Astrocyte (in vitro differentiated cells and primary cell): Measurements from ENCODE around the gene TAGLN2. TPM values are rescaled to one million over a fixed set of nuclear protein-coding genes. Genes with fewer than 3 reads are reported as not detected.
A peak's percentile ranks its signal among the peaks of the same experiment; 100 is the strongest.

ENCODE experiments used
- DNase-seq: peaks from one replicate; pipeline ENCODE4 v3.0.0-alpha.2; 2010; ENCODE audit warnings: low read depth
- FAIRE-seq: peaks from 2 replicates; lab custom pipeline; 2011; peaks lifted over from hg19 to GRCh38; lab: Jason Lieb, UNC
- H2AFZ ChIP-seq: 2 replicates; pipeline ENCODE4 v1.6.0; 2012; ENCODE audit warnings: low read depth, low read length, inconsistent platforms
- H3K27ac ChIP-seq: 2 replicates; pipeline ENCODE4 v1.5.1; 2011; ENCODE audit warnings: low read depth, low read length, inconsistent platforms
- H3K27me3 ChIP-seq: 2 replicates; pipeline ENCODE4 v1.6.0; 2011; ENCODE audit warnings: low read length, inconsistent platforms; ENCODE audit not compliant: insufficient read depth
- H3K36me3 ChIP-seq: 2 replicates; pipeline ENCODE4 v1.5.1; 2011; ENCODE audit warnings: low read length, inconsistent platforms; ENCODE audit not compliant: insufficient read depth
- H3K4me1 ChIP-seq: 2 replicates; pipeline ENCODE4 v1.5.1; 2011; ENCODE audit warnings: low read length, inconsistent platforms; ENCODE audit not compliant: insufficient read depth
- H3K4me2 ChIP-seq: 2 replicates; pipeline ENCODE4 v1.6.0; 2012; ENCODE audit warnings: low read length, inconsistent platforms
- H3K4me3 ChIP-seq: 2 replicates; pipeline ENCODE4 v1.5.1; 2011; ENCODE audit warnings: low read depth, mild to moderate bottlenecking, low read length, inconsistent platforms; ENCODE audit not compliant: insufficient read depth
- H3K79me2 ChIP-seq: 2 replicates; pipeline ENCODE4 v1.6.0; 2012; ENCODE audit warnings: mild to moderate bottlenecking, low read length, inconsistent platforms; ENCODE audit not compliant: insufficient read depth
- H3K9ac ChIP-seq: 2 replicates; pipeline ENCODE4 v1.6.0; 2012; ENCODE audit warnings: mild to moderate bottlenecking, low read length, inconsistent platforms
- H3K9me3 ChIP-seq: 2 replicates; pipeline ENCODE4 v1.5.1; 2012; ENCODE audit warnings: low read depth, mild to moderate bottlenecking, low read length, inconsistent platforms; ENCODE audit not compliant: insufficient read depth
- H4K20me1 ChIP-seq: 2 replicates; pipeline ENCODE4 v1.6.0; 2012; ENCODE audit warnings: low read length, inconsistent platforms; ENCODE audit not compliant: insufficient read depth
- H3K27ac Mint-ChIP-seq: one replicate; pipeline ENCODE4 v1.8.0; 2021; ENCODE audit warnings: mild to moderate bottlenecking, mixed read lengths; ENCODE audit not compliant: unreplicated experiment
- H3K27me3 Mint-ChIP-seq: one replicate; pipeline ENCODE4 v1.8.0; 2021; ENCODE audit warnings: low read depth, mixed read lengths; ENCODE audit not compliant: unreplicated experiment
- H3K36me3 Mint-ChIP-seq: one replicate; pipeline ENCODE4 v1.8.0; 2021; ENCODE audit warnings: low read depth, mixed read lengths; ENCODE audit not compliant: unreplicated experiment
- H3K4me1 Mint-ChIP-seq: one replicate; pipeline ENCODE4 v1.8.0; 2021; ENCODE audit warnings: low read depth, mixed read lengths; ENCODE audit not compliant: unreplicated experiment
- H3K4me3 Mint-ChIP-seq: one replicate; pipeline ENCODE4 v1.8.0; 2021; ENCODE audit warnings: mild to moderate bottlenecking, moderate library complexity, mixed read lengths; ENCODE audit not compliant: unreplicated experiment
- H3K9me3 Mint-ChIP-seq: one replicate; pipeline ENCODE4 v1.8.0; 2021; ENCODE audit warnings: mild to moderate bottlenecking, mixed read lengths; ENCODE audit not compliant: unreplicated experiment
- CTCF ChIP-seq: IDR thresholded peaks from 2 replicates; pipeline ENCODE4 v1.5.1; 2011; ENCODE audit warnings: low read depth, mild to moderate bottlenecking, inconsistent platforms, low read length, moderate library complexity; ENCODE audit not compliant: insufficient read depth
- EZH2 ChIP-seq: IDR thresholded peaks from 2 replicates; pipeline ENCODE4 v1.6.1; 2012; ENCODE audit warnings: mild to moderate bottlenecking, low read length, inconsistent platforms; ENCODE audit not compliant: insufficient read depth
- total RNA-seq: library from RNA; stranded (reverse); gene quantifications from 2 replicates; pipeline ENCODE4 v1.2.1, GENCODE V29; 2021

Gene TAGLN2
- total RNA-seq, 1 donor from 2014 or later, result 688 TPM

GRCh38 chr1:159936273-159936904 lies 11.1 kb upstream of the TAGLN2 start:
- Histone ChIP-seq H3K79me2 (no peaks in the 10 kb centered on the region), H3K9ac (no peak overlapping the region), H3K4me3 (no peak overlapping the region), H3K27me3 (peaks cover 8% of the 10 kb centered on the region), H3K36me3 (no peaks in the 10 kb centered on the region), H3K4me1 (no peaks in the 10 kb centered on the region), H3K4me2 (no peak overlapping the region), H3K9me3 (no peaks in the 10 kb centered on the region), H3K27ac (no peak overlapping the region), H4K20me1 (no peaks in the 10 kb centered on the region), H2AFZ (no peak overlapping the region)
- Mint-ChIP-seq H3K9me3 (peaks cover 2% of the 10 kb centered on the region), H3K4me3 (no peak overlapping the region), H3K4me1 (peaks cover 1% of the 10 kb centered on the region), H3K27me3 (peaks cover 42% of the 10 kb centered on the region), H3K36me3 (peaks cover 1% of the 10 kb centered on the region), H3K27ac (no peak overlapping the region)
- FAIRE-seq, result no peak
- TF ChIP-seq EZH2 (no peak), CTCF (peak; percentile 78)
- DNase-seq, result no peak

GRCh38 chr1:159935719-159936272 lies 10.5 kb upstream of the TAGLN2 start:
- Mint-ChIP-seq H3K4me3 (no peak overlapping the region), H3K27me3 (peaks cover 46% of the 10 kb centered on the region), H3K4me1 (peaks cover 1% of the 10 kb centered on the region), H3K27ac (no peak overlapping the region), H3K36me3 (peaks cover 1% of the 10 kb centered on the region), H3K9me3 (peaks cover 2% of the 10 kb centered on the region)
- no peak overlapping the region for H2AFZ ChIP-seq
- H3K27me3 ChIP-seq, result peaks cover 8% of the 10 kb centered on the region
- no peak overlapping the region for H3K27ac ChIP-seq
- DNase-seq (no peak), FAIRE-seq (peak; percentile 41)
- H4K20me1 ChIP-seq, result no peaks in the 10 kb centered on the region
- H3K9ac ChIP-seq, result no peak overlapping the region
- H3K9me3 ChIP-seq, result no peaks in the 10 kb centered on the region
- no peaks in the 10 kb centered on the region for H3K36me3 ChIP-seq
- no peak overlapping the region for H3K4me2 ChIP-seq
- TF ChIP-seq EZH2 (no peak), CTCF (no peak)
- H3K4me1 ChIP-seq, result no peaks in the 10 kb centered on the region
- no peaks in the 10 kb centered on the region for H3K79me2 ChIP-seq
- H3K4me3 ChIP-seq, result no peak overlapping the region

GRCh38 chr1:159935305-159935704 lies 10.0 kb upstream of the TAGLN2 start:
- no peaks in the 10 kb centered on the region for H3K9me3 ChIP-seq
- no peak overlapping the region for H3K4me2 ChIP-seq
- no peaks in the 10 kb centered on the region for H3K36me3 ChIP-seq
- Mint-ChIP-seq H3K4me3 (no peak overlapping the region), H3K36me3 (peaks cover 1% of the 10 kb centered on the region), H3K27ac (no peak overlapping the region), H3K9me3 (peaks cover 2% of the 10 kb centered on the region), H3K27me3 (peaks cover 44% of the 10 kb centered on the region), H3K4me1 (peaks cover 1% of the 10 kb centered on the region)
- no peak for FAIRE-seq
- no peak overlapping the region for H3K27ac ChIP-seq
- peaks cover 8% of the 10 kb centered on the region for H3K27me3 ChIP-seq
- no peak overlapping the region for H3K9ac ChIP-seq
- no peak for DNase-seq
- no peak for TF ChIP-seq EZH2
- no peak for TF ChIP-seq CTCF
- H3K79me2 ChIP-seq, result no peaks in the 10 kb centered on the region
- no peak overlapping the region for H3K4me3 ChIP-seq
- H3K4me1 ChIP-seq, result no peaks in the 10 kb centered on the region
- H4K20me1 ChIP-seq, result no peaks in the 10 kb centered on the region
- H2AFZ ChIP-seq, result no peak overlapping the region
